ENCODE results near the gene MOCS3. TPM values are rescaled to one million over a fixed set of nuclear protein-coding genes. Genes with fewer than 3 reads are reported as not detected.

MOCS3 gene
- total and polyA plus RNA-seq, 8 donors: 0.89 to 7.0 (median 2.4) TPM; not detected in 1

Other genes with a start within 250 kb of the MOCS3 start
- 10 to 100 TPM in 4 of 5 donors, 1 to 10 TPM in 1; 5.4 to 69.5 (median 22.6) TPM for gene PARD6B, start 227.2 kb upstream of the MOCS3 start, total RNA-seq
- gene PARD6B, start 227.2 kb upstream of the MOCS3 start, polyA plus RNA-seq: 1 to 10 TPM; 3.2 to 6.0 (median 3.7) TPM
- 1 to 10 TPM in 3 of 5 donors, under 1 TPM in 1, not detected in 1; under 0.01 to 2.8 (median 1.9) TPM for gene BCAS4, start 163.8 kb upstream of the MOCS3 start, total RNA-seq
- gene BCAS4, start 163.8 kb upstream of the MOCS3 start, polyA plus RNA-seq: 1 to 10 TPM in 2 of 3 donors, under 1 TPM in 1; 0.46 to 7.2 (median 5.6) TPM
- 10 to 100 TPM; 39.7 to 67.4 (median 57.1) TPM for gene ADNP, start 27.4 kb upstream of the MOCS3 start, total RNA-seq
- 10 to 100 TPM; 19.9 to 41.3 (median 20.4) TPM for gene ADNP, start 27.4 kb upstream of the MOCS3 start, polyA plus RNA-seq
- gene DPM1, start 286 bp upstream of the MOCS3 start, total RNA-seq: 10 to 100 TPM; 10.7 to 74.1 (median 33.2) TPM
- 10 to 100 TPM; 47.9 to 53.2 (median 52.7) TPM for gene DPM1, start 286 bp upstream of the MOCS3 start, polyA plus RNA-seq
- gene KCNG1, start 64.3 kb downstream of the MOCS3 start, total RNA-seq: 10 to 100 TPM in 1 of 5 donors, 1 to 10 TPM in 1, not detected in 3; 2.2 to 11.9 TPM
- 1 to 10 TPM in 1 of 3 donors, under 1 TPM in 1, not detected in 1; 0.19 to 3.3 TPM for gene KCNG1, start 64.3 kb downstream of the MOCS3 start, polyA plus RNA-seq